Measurements from ENCODE around the gene ARID1A.

Gene ARID1A

GRCh38 chr1:26728645-26729044 lies 32.8 kb downstream of the ARID1A start:
- no peak overlapping the region for H3K27ac ChIP-seq (ENCODE audit: low read depth, low read length)
- no peak overlapping the region for H2AFZ ChIP-seq (ENCODE audit: low read length, unreplicated experiment)
- peaks cover 41% of the 10 kb centered on the region for H3K4me1 ChIP-seq (ENCODE audit: control insufficient read depth, insufficient read depth, low read length, unreplicated experiment)
- H3K4me3 ChIP-seq (ENCODE audit: low read depth, low read length), result no peak overlapping the region
- H3K79me2 ChIP-seq (ENCODE audit: control insufficient read depth, insufficient read depth, low read length, unreplicated experiment), result peaks cover 79% of the 10 kb centered on the region
- peaks cover 25% of the 10 kb centered on the region for H3K36me3 ChIP-seq (ENCODE audit: insufficient read depth, low read length)
- no peaks in the 10 kb centered on the region for H3K27me3 ChIP-seq (ENCODE audit: insufficient read depth, low read length)

DNA sequence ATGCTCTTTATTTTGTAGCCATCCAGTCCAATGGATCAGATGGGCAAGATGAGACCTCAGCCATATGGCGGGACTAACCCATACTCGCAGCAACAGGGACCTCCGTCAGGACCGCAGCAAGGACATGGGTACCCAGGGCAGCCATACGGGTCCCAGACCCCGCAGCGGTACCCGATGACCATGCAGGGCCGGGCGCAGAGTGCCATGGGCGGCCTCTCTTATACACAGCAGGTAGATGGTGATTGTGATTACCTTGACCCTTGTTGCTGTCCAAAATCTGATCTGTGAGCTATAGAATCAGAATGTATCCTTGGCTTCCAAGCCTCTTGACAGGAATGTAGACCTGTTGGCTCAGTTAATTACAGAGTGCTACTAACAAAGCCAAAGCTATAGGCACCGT lies 33.8 kb downstream of the ARID1A start:
- Histone ChIP-seq H3K79me2 (ENCODE audit: control insufficient read depth, insufficient read depth, low read length, unreplicated experiment) (peaks cover 72% of the 10 kb centered on the region), H2AFZ (ENCODE audit: low read length, unreplicated experiment) (no peak overlapping the region), H3K4me1 (ENCODE audit: control insufficient read depth, insufficient read depth, low read length, unreplicated experiment) (peaks cover 41% of the 10 kb centered on the region), H3K36me3 (ENCODE audit: insufficient read depth, low read length) (peaks cover 31% of the 10 kb centered on the region), H3K27ac (ENCODE audit: low read depth, low read length) (no peak overlapping the region), H3K27me3 (ENCODE audit: insufficient read depth, low read length) (no peaks in the 10 kb centered on the region), H3K4me3 (ENCODE audit: low read depth, low read length) (no peak overlapping the region)

DNA sequence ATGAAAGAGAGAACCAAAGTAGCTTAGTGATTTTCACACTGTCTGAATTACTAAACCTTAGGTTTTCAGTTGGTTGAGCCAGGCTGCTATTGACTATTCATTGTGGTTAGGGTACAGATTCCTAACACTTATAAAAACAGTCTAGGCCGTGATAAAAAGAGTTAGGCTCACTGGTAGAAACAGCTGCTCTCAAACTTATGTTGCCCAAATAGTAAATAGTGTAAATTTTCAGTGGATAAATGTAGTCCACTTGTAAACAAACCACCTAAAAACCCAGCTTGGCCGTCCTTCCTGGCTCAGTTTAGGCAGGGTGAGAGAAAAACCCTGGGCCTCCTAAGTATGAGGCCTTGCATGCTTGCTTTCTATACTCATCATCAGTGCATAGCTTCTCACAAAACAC lies 34.9 kb downstream of the ARID1A start:
- H3K27me3 ChIP-seq (ENCODE audit: insufficient read depth, low read length), result no peaks in the 10 kb centered on the region
- peaks cover 31% of the 10 kb centered on the region for H3K4me1 ChIP-seq (ENCODE audit: control insufficient read depth, insufficient read depth, low read length, unreplicated experiment)
- H3K4me3 ChIP-seq (ENCODE audit: low read depth, low read length), result no peak overlapping the region
- no peak overlapping the region for H3K27ac ChIP-seq (ENCODE audit: low read depth, low read length)
- peaks cover 36% of the 10 kb centered on the region for H3K36me3 ChIP-seq (ENCODE audit: insufficient read depth, low read length)
- H3K79me2 ChIP-seq (ENCODE audit: control insufficient read depth, insufficient read depth, low read length, unreplicated experiment), result peaks cover 65% of the 10 kb centered on the region
- H2AFZ ChIP-seq (ENCODE audit: low read length, unreplicated experiment), result no peak overlapping the region

- Histone ChIP-seq H3K4me3 (ENCODE audit: low read depth, low read length) (no peak overlapping the region), H2AFZ (ENCODE audit: low read length, unreplicated experiment) (no peak overlapping the region), H3K79me2 (ENCODE audit: control insufficient read depth, insufficient read depth, low read length, unreplicated experiment) (peaks cover 61% of the 10 kb centered on the region), H3K4me1 (ENCODE audit: control insufficient read depth, insufficient read depth, low read length, unreplicated experiment) (peaks cover 26% of the 10 kb centered on the region), H3K27me3 (ENCODE audit: insufficient read depth, low read length) (no peaks in the 10 kb centered on the region), H3K27ac (ENCODE audit: low read depth, low read length) (no peak overlapping the region), H3K36me3 (ENCODE audit: insufficient read depth, low read length) (peaks cover 39% of the 10 kb centered on the region)
Observed at GRCh38 chr1:26731233-26731902, 35.6 kb downstream of the ARID1A start.

- H3K79me2 ChIP-seq (ENCODE audit: control insufficient read depth, insufficient read depth, low read length, unreplicated experiment), result peaks cover 41% of the 10 kb centered on the region
- no peak overlapping the region for H2AFZ ChIP-seq (ENCODE audit: low read length, unreplicated experiment)
- peak overlapping the region; percentile 84 for H3K27ac ChIP-seq (ENCODE audit: low read depth, low read length)
- peaks cover 39% of the 10 kb centered on the region for H3K36me3 ChIP-seq (ENCODE audit: insufficient read depth, low read length)
- no peaks in the 10 kb centered on the region for H3K27me3 ChIP-seq (ENCODE audit: insufficient read depth, low read length)
- H3K4me1 ChIP-seq (ENCODE audit: control insufficient read depth, insufficient read depth, low read length, unreplicated experiment), result peaks cover 19% of the 10 kb centered on the region
- H3K4me3 ChIP-seq (ENCODE audit: low read depth, low read length), result no peak overlapping the region
Observed at GRCh38 chr1:26733392-26733791, 37.6 kb downstream of the ARID1A start.

DNA sequence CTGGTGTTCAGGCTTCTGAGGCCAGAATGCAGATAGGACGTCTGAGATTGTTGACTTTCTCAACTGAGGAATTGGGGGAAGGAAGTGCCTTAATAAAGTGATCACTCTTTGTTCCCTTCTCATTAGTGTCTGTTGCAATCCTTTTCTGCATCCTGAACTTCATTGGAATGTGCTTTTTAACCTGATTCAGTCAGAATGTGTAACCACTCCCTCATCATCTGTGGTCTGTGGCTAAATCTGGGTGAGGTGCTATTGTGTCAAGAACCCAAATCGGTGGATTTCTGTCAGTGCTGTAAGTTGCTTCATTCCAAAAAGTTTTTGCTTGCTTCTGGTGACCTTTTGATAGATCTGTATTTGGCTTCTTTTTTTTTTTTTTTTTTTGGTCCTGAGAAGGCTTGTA lies 38.2 kb downstream of the ARID1A start:
- Histone ChIP-seq H3K79me2 (ENCODE audit: control insufficient read depth, insufficient read depth, low read length, unreplicated experiment) (peaks cover 36% of the 10 kb centered on the region), H3K27ac (ENCODE audit: low read depth, low read length) (peak overlapping the region; percentile 84), H3K27me3 (ENCODE audit: insufficient read depth, low read length) (no peaks in the 10 kb centered on the region), H3K4me1 (ENCODE audit: control insufficient read depth, insufficient read depth, low read length, unreplicated experiment) (peaks cover 19% of the 10 kb centered on the region), H2AFZ (ENCODE audit: low read length, unreplicated experiment) (no peak overlapping the region), H3K36me3 (ENCODE audit: insufficient read depth, low read length) (peaks cover 39% of the 10 kb centered on the region), H3K4me3 (ENCODE audit: low read depth, low read length) (no peak overlapping the region)

- peaks cover 30% of the 10 kb centered on the region for H3K79me2 ChIP-seq (ENCODE audit: control insufficient read depth, insufficient read depth, low read length, unreplicated experiment)
- peaks cover 19% of the 10 kb centered on the region for H3K4me1 ChIP-seq (ENCODE audit: control insufficient read depth, insufficient read depth, low read length, unreplicated experiment)
- H3K27me3 ChIP-seq (ENCODE audit: insufficient read depth, low read length), result no peaks in the 10 kb centered on the region
- peaks cover 39% of the 10 kb centered on the region for H3K36me3 ChIP-seq (ENCODE audit: insufficient read depth, low read length)
- H3K27ac ChIP-seq (ENCODE audit: low read depth, low read length), result peak overlapping the region; percentile 84
- no peak overlapping the region for H3K4me3 ChIP-seq (ENCODE audit: low read depth, low read length)
- H2AFZ ChIP-seq (ENCODE audit: low read length, unreplicated experiment), result no peak overlapping the region
Observed at GRCh38 chr1:26734501-26735058, 38.8 kb downstream of the ARID1A start.

- Histone ChIP-seq H3K4me1 (ENCODE audit: control insufficient read depth, insufficient read depth, low read length, unreplicated experiment) (peaks cover 16% of the 10 kb centered on the region), H2AFZ (ENCODE audit: low read length, unreplicated experiment) (no peak overlapping the region), H3K79me2 (ENCODE audit: control insufficient read depth, insufficient read depth, low read length, unreplicated experiment) (peaks cover 20% of the 10 kb centered on the region), H3K27me3 (ENCODE audit: insufficient read depth, low read length) (no peaks in the 10 kb centered on the region), H3K27ac (ENCODE audit: low read depth, low read length) (no peak overlapping the region), H3K36me3 (ENCODE audit: insufficient read depth, low read length) (peaks cover 30% of the 10 kb centered on the region), H3K4me3 (ENCODE audit: low read depth, low read length) (no peak overlapping the region)
Observed at GRCh38 chr1:26739329-26739914, 43.6 kb downstream of the ARID1A start.

DNA sequence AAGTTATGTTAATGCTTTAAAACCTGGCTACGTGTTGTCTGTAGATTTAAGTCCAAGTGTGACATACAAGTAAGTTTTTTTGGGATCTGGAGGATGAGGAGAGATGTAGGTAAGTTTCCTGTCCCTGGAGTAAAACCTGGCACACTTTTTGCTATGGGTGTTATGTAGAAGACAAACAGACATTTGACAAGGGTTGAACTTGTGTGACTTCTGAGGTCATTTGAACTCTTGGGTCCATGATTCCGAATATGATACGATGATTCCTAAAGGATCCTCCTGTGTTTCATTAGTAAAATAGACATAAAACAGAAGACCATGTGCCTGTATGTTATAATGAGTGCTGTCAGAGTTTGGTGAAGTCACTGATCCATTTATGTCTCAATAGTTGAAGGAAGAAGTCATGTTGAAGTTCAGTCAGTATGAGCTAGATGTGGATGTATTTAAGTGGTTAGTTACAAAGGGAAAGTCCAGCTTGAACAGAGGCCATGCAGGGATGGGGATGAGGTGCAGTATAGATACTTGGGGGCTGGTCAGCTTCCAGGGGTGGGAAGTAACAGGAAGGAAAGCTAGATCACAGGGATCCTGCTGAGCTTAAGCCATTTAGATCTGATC lies 44.3 kb downstream of the ARID1A start:
- no peak overlapping the region for H3K4me3 ChIP-seq (ENCODE audit: low read depth, low read length)
- H3K36me3 ChIP-seq (ENCODE audit: insufficient read depth, low read length), result peaks cover 27% of the 10 kb centered on the region
- H3K27me3 ChIP-seq (ENCODE audit: insufficient read depth, low read length), result no peaks in the 10 kb centered on the region
- peaks cover 20% of the 10 kb centered on the region for H3K4me1 ChIP-seq (ENCODE audit: control insufficient read depth, insufficient read depth, low read length, unreplicated experiment)
- H3K27ac ChIP-seq (ENCODE audit: low read depth, low read length), result no peak overlapping the region
- H3K79me2 ChIP-seq (ENCODE audit: control insufficient read depth, insufficient read depth, low read length, unreplicated experiment), result peaks cover 22% of the 10 kb centered on the region
- no peak overlapping the region for H2AFZ ChIP-seq (ENCODE audit: low read length, unreplicated experiment)

GRCh38 chr1:26740952-26741351 lies 45.1 kb downstream of the ARID1A start:
- no peak overlapping the region for H3K27ac ChIP-seq (ENCODE audit: low read depth, low read length)
- no peaks in the 10 kb centered on the region for H3K27me3 ChIP-seq (ENCODE audit: insufficient read depth, low read length)
- peaks cover 24% of the 10 kb centered on the region for H3K79me2 ChIP-seq (ENCODE audit: control insufficient read depth, insufficient read depth, low read length, unreplicated experiment)
- peaks cover 27% of the 10 kb centered on the region for H3K4me1 ChIP-seq (ENCODE audit: control insufficient read depth, insufficient read depth, low read length, unreplicated experiment)
- no peak overlapping the region for H2AFZ ChIP-seq (ENCODE audit: low read length, unreplicated experiment)
- no peak overlapping the region for H3K4me3 ChIP-seq (ENCODE audit: low read depth, low read length)
- H3K36me3 ChIP-seq (ENCODE audit: insufficient read depth, low read length), result peaks cover 20% of the 10 kb centered on the region
